Measurements from ENCODE around the gene RPRML. TPM values are rescaled to one million over a fixed set of nuclear protein-coding genes. Genes with fewer than 3 reads are reported as not detected.

RPRML gene
- total RNA-seq, 2 donors from 2014 or later = 1.3 TPM; not detected in 1

DNA sequence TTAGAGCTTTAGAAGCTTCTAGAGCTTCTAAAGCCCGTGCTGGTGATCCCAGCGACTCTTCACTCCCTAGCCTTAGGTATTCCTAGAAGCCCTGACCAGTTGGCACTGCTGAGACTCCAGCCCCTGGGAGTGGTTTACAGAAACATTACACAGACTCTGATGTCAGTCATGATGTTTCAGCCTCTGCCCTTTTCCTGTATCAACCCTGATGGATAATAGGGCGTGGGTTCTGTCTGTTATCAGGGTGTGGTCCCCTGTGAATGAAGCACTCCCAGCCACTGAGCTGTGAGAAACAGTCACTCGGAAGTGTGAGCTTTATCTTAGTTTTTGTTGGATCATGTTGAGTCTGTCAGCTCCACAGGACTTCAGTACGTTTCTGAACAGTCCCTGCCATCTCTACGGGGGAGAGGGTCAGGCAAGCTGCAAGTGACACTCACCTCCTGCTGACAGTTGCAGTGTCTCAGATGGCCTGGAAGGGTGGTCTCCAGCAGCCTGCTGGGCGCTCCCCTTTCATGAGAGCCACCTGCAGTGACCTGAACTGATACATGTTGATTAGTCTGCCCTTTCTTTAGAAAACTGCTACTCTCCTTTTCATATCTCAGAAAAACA lies 43.3 kb downstream of the RPRML start:
- Histone ChIP-seq H3K9me3 (no peaks in the 10 kb centered on the region), H3K4me3 (no peak overlapping the region), H3K27ac (no peak overlapping the region), H3K4me1 (no peaks in the 10 kb centered on the region), H3K27me3 (no peaks in the 10 kb centered on the region), H3K36me3 (replicated peaks in 1 of 2; ENCODE audit: insufficient read depth in 1 of 2, low read depth in 2 of 2) (peaks cover 31 to 58% of the 10 kb centered on the region in 2 donors)
- 76% methylated on average over 7 of the region's 7 CpGs for WGBS, 2 donors
- intact Hi-C loops (cut with DNase I) = no loop called here
- TF ChIP-seq POLR2A (IDR thresholded peaks at IDR 0.05) = no peak
- no peak for TF ChIP-seq CTCF (IDR thresholded peaks at IDR 0.05)
- DNase-seq (no peak), ATAC-seq (no peak)

GRCh38 chr17:46931596-46931995 lies 47.5 kb downstream of the RPRML start:
- DNase-seq (no peak), ATAC-seq (no peak)
- no peak overlapping the region for H3K27ac ChIP-seq
- H3K4me1 ChIP-seq = peaks cover 28% of the 10 kb centered on the region
- 90 to 91% methylated on average over 4 of the region's 4 CpGs for whole genome bisulfite sequencing, 2 donors
- no peak for TF ChIP-seq CTCF (IDR thresholded peaks at IDR 0.05)
- TF ChIP-seq POLR2A (IDR thresholded peaks at IDR 0.05) = no peak
- no peaks in the 10 kb centered on the region for H3K27me3 ChIP-seq
- H3K4me3 ChIP-seq = no peak overlapping the region
- peaks cover 31 to 45% of the 10 kb centered on the region in 2 donors for H3K36me3 ChIP-seq (replicated peaks in 1 of 2; ENCODE audit: insufficient read depth in 1 of 2, low read depth in 2 of 2)
- H3K9me3 ChIP-seq = no peaks in the 10 kb centered on the region
- intact Hi-C loops (cut with DNase I) = no loop called here

- intact Hi-C loops (cut with DNase I) = no loop called here
- no peaks in the 10 kb centered on the region for H3K27me3 ChIP-seq
- peaks cover 43% of the 10 kb centered on the region for H3K4me1 ChIP-seq
- no peak for DNase-seq
- H3K4me3 ChIP-seq = no peak overlapping the region
- no peak for ATAC-seq
- no peaks in the 10 kb centered on the region for H3K9me3 ChIP-seq
- H3K36me3 ChIP-seq (replicated peaks in 1 of 2; ENCODE audit: insufficient read depth in 1 of 2, low read depth in 2 of 2) = peaks cover 31 to 39% of the 10 kb centered on the region in 2 donors
- no peak overlapping the region for H3K27ac ChIP-seq
- WGBS, 2 donors = 86% methylated on average over 4 of the region's 4 CpGs
- no peak for TF ChIP-seq POLR2A (IDR thresholded peaks at IDR 0.05)
- TF ChIP-seq CTCF (IDR thresholded peaks at IDR 0.05) = no peak
Measured at GRCh38 chr17:46930051-46930450, 49.0 kb downstream of the RPRML start.

DNA sequence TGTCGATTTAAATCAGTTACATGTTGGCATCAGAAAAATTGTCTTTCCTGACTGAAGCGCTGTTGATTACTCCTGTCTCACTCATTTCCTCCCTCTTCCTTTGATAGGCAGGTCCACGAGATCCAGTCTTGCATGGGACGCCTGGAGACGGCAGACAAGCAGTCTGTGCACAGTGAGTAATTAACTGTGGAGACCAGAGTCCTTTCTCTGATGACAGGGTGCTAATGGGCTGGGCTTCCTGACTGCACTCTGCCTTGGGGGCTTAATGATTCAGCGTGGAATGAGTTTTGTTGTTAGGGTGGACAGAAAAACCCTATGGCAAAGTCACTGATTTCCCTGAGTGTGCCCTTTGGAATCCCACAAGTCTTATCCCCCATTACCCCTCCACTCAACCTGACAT lies 49.6 kb downstream of the RPRML start:
- no peak overlapping the region for H3K27ac ChIP-seq

More for the DNA sequence above, 49.6 kb downstream of the RPRML start:
- DNase-seq (no peak), ATAC-seq (no peak)
- Histone ChIP-seq H3K36me3 (replicated peaks in 1 of 2; ENCODE audit: insufficient read depth in 1 of 2, low read depth in 2 of 2) (peaks cover 26 to 34% of the 10 kb centered on the region in 2 donors), H3K9me3 (no peaks in the 10 kb centered on the region), H3K4me3 (no peak overlapping the region), H3K27me3 (no peaks in the 10 kb centered on the region), H3K4me1 (peaks cover 50% of the 10 kb centered on the region)
- intact Hi-C loops (cut with DNase I) = no loop called here
- 49 to 62% methylated on average over 6 of the region's 6 CpGs for WGBS, 2 donors
- no peak for TF ChIP-seq POLR2A (IDR thresholded peaks at IDR 0.05)
- TF ChIP-seq CTCF (IDR thresholded peaks at IDR 0.05) = no peak
